Activated T-helper 1 cell treated with anti-CD3 and anti-CD28 coated beads, Interleukin-12 subunit alpha, Interleukin-12 subunit beta, Interleukin-2, Interleukin-4 antibody, amounts not matched to agents 30 ng/mL and 10 ng/mL and 1 ng/mL, durations not matched to agents 14 hours and 24 hours and 36 hours (primary cell): ENCODE data around the gene UFSP2. TPM values are rescaled to one million over a fixed set of nuclear protein-coding genes. Genes with fewer than 3 reads are reported as not detected.

ENCODE experiments used
- DNase-seq: peaks from one replicate; pipeline ENCODE4 v3.0.0; 2021; ENCODE audit warnings: low spot score
- H3K27ac Mint-ChIP-seq: one replicate; pipeline ENCODE4 v1.8.0; 2021; ENCODE audit warnings: mild to moderate bottlenecking, mixed read lengths
- H3K27me3 Mint-ChIP-seq: one replicate; pipeline ENCODE4 v1.8.0; 2022; ENCODE audit warnings: mild to moderate bottlenecking, moderate library complexity, mixed read lengths; ENCODE audit not compliant: insufficient read depth
- H3K36me3 Mint-ChIP-seq: one replicate; pipeline ENCODE4 v1.8.0; 2021; ENCODE audit warnings: low read depth, mixed read lengths
- H3K4me1 Mint-ChIP-seq: one replicate; pipeline ENCODE4 v1.8.0; 2021; ENCODE audit warnings: low read depth, mixed read lengths
- H3K4me3 Mint-ChIP-seq: one replicate; pipeline ENCODE4 v1.8.0; 2021; ENCODE audit warnings: mild to moderate bottlenecking, moderate library complexity, mixed read lengths
- H3K9me3 Mint-ChIP-seq: one replicate; pipeline ENCODE4 v1.8.0; 2021; ENCODE audit warnings: mixed read lengths
- intact Hi-C: fragments of 100-400 bp; cut with micrococcal nuclease; formaldehyde crosslinking; loops from one replicate; pipeline ENCODE4 v1.15.1; 2024
- total RNA-seq: library from RNA; stranded (reverse); gene quantifications from 2 replicates; pipeline ENCODE4 v1.2.3, GENCODE V29; 2022

The UFSP2 gene
- total RNA-seq, 1 donor from 2014 or later: 19.9 TPM

DNA sequence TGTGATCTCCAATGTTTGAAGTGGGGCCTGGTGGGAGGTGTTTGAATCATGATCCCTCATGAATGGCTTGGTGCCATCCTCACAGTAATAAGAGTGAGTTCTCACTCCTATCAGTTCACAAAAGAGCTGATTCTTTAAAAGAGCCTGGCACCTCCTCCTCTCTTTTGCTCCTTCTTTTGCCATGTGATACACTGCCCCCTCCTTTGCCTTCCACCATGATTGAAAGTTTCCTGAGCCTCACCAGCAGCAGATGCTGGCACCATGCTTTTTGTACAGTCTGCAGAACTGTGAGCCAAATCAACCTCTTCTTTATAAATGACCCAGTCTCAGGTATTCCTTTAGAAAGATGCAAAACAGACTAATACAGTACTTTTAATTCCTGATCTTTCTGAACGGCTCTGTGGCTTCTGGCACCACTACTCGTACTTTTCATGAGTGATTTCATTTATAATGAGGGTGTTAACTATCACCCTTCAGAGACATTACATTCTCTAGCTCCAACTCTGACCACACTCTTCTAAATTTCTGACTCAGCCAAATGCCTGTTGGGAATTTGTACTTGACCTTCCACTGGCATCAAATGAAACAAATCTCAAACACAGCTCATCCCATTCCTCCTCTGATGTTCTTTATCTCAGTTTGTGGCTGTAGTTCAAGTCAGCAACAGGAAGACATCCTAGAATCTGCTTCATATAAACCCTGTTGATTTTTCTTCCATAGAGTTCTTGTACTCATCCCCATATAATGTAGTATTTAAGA lies 4.2 kb downstream of the UFSP2 start:
- Mint-ChIP-seq H3K9me3 (no peaks in the 10 kb centered on the region), H3K27ac (no peak overlapping the region), H3K36me3 (peaks cover 27% of the 10 kb centered on the region), H3K27me3 (no peaks in the 10 kb centered on the region), H3K4me1 (peaks cover 35% of the 10 kb centered on the region), H3K4me3 (no peak overlapping the region)
- DNase-seq: no peak
- intact Hi-C loops: loop anchor here (10.0 kb wide), 1 partner anchor 687 kb away; the partner anchor contains the start of gene CENPU

DNA sequence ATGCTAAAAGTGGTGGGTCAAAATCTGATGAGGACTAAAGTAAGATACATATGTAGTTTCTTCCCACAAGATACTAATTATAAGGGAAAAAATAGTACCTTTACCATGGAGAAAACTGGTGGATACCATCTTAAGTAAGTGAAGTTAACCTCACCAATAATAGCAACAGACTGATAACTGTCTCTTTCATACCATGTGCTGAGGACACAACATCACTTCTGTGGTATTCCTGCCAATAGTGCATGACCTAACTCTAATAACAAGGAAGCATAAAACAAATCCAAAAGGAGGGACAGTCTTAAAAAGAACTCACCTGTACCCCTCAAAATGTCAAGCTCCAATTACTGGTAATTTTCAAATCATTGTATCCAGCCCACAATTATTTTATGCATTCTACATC lies 8.8 kb downstream of the UFSP2 start:
- peaks cover 4% of the 10 kb centered on the region for H3K4me1 Mint-ChIP-seq
- H3K9me3 Mint-ChIP-seq: no peaks in the 10 kb centered on the region
- intact Hi-C loops: no loop called here
- H3K4me3 Mint-ChIP-seq: no peak overlapping the region
- H3K27ac Mint-ChIP-seq: no peak overlapping the region
- peaks cover 34% of the 10 kb centered on the region for H3K36me3 Mint-ChIP-seq
- DNase-seq: no peak
- no peaks in the 10 kb centered on the region for H3K27me3 Mint-ChIP-seq

DNA sequence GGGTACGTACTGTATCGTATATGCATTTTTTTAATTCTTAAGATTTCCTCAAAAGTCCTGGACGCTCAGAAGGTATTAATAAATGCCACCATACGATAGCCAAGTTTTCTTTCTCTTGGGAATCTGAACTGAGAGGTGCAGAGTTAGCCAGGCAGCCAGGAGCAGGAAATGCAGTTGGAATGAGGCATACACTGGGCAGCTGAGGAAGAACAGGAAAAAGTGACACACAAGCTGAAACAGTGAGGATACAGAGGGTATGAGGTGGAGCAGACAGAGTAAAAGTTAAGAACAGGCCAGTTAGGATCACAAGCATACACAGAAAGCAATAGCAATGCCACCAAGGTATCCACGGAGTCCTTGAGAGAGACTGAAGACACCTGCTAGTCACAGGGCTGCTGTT lies 13.4 kb downstream of the UFSP2 start:
- no peak overlapping the region for H3K4me3 Mint-ChIP-seq
- no peaks in the 10 kb centered on the region for H3K4me1 Mint-ChIP-seq
- no peaks in the 10 kb centered on the region for H3K9me3 Mint-ChIP-seq
- H3K27me3 Mint-ChIP-seq: no peaks in the 10 kb centered on the region
- intact Hi-C loops: no loop called here
- no peak overlapping the region for H3K27ac Mint-ChIP-seq
- H3K36me3 Mint-ChIP-seq: peaks cover 31% of the 10 kb centered on the region
- DNase-seq: no peak

DNA sequence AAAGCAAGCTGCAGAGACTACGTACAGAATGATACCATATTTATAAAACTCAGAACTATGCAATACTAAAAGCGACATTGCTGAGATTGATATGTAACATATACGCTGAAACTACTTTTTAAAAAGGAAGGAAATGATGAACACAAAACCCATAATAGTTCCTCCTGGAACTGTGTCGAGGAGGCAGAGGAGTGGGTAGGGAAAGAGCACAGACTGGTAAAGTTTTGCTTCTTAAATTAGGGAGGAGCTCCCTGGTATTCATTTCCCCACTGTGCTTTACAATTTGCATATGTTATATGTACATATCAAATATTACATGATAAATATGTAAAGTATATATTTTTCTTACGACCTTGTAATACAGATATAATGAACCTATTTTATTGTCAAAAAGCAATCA lies 13.9 kb downstream of the UFSP2 start:
- no peak for DNase-seq
- Mint-ChIP-seq H3K4me1 (no peaks in the 10 kb centered on the region), H3K36me3 (peaks cover 29% of the 10 kb centered on the region), H3K27me3 (no peaks in the 10 kb centered on the region), H3K9me3 (no peaks in the 10 kb centered on the region), H3K27ac (no peak overlapping the region), H3K4me3 (no peak overlapping the region)
- intact Hi-C loops: no loop called here

DNA sequence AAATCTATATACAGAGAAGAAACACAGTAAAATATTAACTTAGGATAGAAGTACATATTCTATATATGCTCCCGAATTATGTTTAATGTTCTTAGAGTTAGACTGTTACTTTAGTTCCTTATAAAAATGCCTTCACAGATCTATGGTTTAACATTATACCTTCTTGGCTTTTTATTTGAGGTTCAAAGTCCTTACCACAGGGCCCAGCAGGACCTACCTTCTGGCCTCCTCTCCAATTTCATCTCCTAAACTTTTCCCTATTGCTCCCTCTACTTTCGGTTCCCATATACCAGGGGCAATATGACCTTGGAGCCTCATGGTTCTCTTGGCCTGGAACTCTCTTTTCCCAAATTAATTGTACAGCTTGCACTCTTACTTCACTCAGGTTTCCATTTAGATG lies 17.3 kb downstream of the UFSP2 start:
- H3K9me3 Mint-ChIP-seq: no peaks in the 10 kb centered on the region
- H3K27me3 Mint-ChIP-seq: no peaks in the 10 kb centered on the region
- H3K4me1 Mint-ChIP-seq: no peaks in the 10 kb centered on the region
- H3K27ac Mint-ChIP-seq: no peak overlapping the region
- H3K36me3 Mint-ChIP-seq: peaks cover 31% of the 10 kb centered on the region
- intact Hi-C loops: no loop called here
- no peak overlapping the region for H3K4me3 Mint-ChIP-seq
- DNase-seq: no peak

DNA sequence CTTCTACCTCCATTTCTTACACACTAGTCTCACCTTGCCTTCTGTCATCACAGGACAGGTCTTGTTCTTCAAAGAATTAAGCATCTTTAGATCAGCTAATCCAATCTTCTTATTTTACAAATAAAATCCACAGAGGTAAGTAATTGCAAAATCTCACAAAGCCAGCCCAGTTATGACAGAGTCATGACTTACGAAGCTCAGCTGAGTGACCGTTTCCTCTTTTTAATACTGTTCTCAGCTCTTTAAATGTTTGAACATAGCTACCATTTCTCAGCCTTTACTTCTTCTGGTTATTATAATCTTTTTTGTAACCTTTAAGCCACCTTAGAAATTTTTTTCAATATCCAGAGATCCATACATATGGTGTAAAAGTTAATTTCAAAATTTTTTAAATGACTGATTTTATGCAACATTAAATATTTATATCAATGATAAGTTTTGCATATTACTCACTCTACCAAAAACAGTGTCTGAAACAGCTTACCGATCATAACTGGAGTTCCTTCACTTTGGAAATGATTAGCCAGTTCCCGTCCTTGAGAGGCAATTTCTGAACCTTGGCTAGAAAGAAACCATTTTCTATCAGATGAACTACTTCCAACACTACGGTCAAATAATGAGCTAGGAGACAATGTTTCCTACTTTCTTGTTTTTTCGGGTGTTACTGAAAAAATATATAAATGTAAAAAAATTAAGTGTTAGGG lies 20.3 kb downstream of the UFSP2 start:
- Mint-ChIP-seq H3K4me1 (peaks cover 14% of the 10 kb centered on the region), H3K27me3 (no peaks in the 10 kb centered on the region)

DNA sequence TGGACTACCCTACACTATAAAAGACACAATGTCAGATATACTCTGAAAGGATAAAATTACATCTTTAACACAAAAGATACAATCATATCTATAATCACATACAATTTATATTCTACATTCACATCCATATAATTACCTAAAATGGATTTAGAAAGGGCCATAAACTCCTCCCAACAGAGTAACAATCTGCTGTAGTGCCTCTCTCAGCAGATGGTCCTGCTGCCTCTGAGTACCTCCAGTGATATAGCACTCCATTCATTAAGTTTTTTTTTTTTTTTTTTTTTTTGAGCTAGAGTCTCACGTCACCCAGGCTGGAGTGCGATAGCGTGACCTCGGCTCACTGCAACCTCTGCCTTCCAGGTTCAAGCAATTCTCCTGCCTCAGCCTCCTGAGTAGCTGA lies 21.7 kb downstream of the UFSP2 start:
- Mint-ChIP-seq H3K36me3 (peaks cover 49% of the 10 kb centered on the region), H3K4me3 (no peak overlapping the region), H3K27me3 (no peaks in the 10 kb centered on the region), H3K9me3 (no peaks in the 10 kb centered on the region), H3K4me1 (peaks cover 27% of the 10 kb centered on the region), H3K27ac (no peak overlapping the region)
- intact Hi-C loops: no loop called here
- DNase-seq: no peak

More for the DNA sequence above, 20.3 kb downstream of the UFSP2 start:
- DNase-seq: no peak
- no peak overlapping the region for H3K4me3 Mint-ChIP-seq
- no peak overlapping the region for H3K27ac Mint-ChIP-seq
- intact Hi-C loops: no loop called here
- peaks cover 39% of the 10 kb centered on the region for H3K36me3 Mint-ChIP-seq
- H3K9me3 Mint-ChIP-seq: no peaks in the 10 kb centered on the region

DNA sequence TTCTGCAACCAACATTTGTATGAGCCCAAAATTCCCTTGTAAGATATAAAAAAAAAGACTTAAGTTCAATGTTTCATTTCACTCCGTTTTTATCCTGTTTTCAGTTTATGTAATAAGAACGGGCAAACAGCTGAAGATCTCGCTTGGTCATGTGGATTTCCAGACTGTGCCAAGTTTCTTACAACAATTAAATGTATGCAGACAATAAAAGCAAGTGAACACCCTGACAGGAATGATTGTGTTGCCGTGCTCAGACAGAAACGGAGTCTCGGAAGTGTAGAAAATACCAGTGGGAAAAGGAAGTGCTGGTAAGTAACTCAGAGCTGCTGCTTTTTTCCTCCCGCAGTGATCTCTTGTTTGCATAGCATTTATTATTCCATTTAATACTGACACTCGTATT lies 26.3 kb downstream of the UFSP2 start:
- H3K36me3 Mint-ChIP-seq: peaks cover 44% of the 10 kb centered on the region
- no peaks in the 10 kb centered on the region for H3K27me3 Mint-ChIP-seq
- no peak overlapping the region for H3K27ac Mint-ChIP-seq
- no peaks in the 10 kb centered on the region for H3K9me3 Mint-ChIP-seq
- intact Hi-C loops: loop anchor here (5.0 to 10.0 kb wide), 2 partner anchors 575 to 793 kb away; partner anchors contain the start of genes ACSL1 and CYP4V2
- DNase-seq: no peak
- H3K4me3 Mint-ChIP-seq: no peak overlapping the region
- H3K4me1 Mint-ChIP-seq: peaks cover 59% of the 10 kb centered on the region

DNA sequence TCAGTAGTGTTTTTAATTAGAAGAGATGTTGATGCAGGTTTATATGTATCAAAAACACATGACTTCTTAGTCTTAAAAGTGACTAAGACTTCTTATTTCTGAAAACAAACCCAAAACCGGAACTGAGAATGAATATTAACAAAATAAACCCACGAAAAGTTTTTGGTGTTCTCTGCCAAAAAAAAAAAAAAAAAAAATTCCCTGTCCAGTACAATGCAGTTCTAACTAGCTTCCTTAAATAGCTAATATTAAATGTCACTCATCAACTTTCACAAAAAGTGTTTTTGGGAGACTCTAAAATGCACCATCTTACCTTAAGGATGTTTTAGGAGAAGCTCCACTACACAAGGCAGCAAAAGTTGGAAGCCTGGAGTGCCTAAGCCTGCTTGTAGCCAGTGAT lies 27.1 kb downstream of the UFSP2 start:
- intact Hi-C loops: loop anchor here (5.0 to 10.0 kb wide), 2 partner anchors 574 to 794 kb away; partner anchors contain the start of genes ACSL1 and CYP4V2
- Mint-ChIP-seq H3K4me1 (peaks cover 67% of the 10 kb centered on the region), H3K9me3 (no peaks in the 10 kb centered on the region), H3K27ac (no peak overlapping the region), H3K4me3 (peak overlapping the region; percentile 87), H3K27me3 (no peaks in the 10 kb centered on the region), H3K36me3 (peaks cover 44% of the 10 kb centered on the region)
- DNase-seq: no peak

DNA sequence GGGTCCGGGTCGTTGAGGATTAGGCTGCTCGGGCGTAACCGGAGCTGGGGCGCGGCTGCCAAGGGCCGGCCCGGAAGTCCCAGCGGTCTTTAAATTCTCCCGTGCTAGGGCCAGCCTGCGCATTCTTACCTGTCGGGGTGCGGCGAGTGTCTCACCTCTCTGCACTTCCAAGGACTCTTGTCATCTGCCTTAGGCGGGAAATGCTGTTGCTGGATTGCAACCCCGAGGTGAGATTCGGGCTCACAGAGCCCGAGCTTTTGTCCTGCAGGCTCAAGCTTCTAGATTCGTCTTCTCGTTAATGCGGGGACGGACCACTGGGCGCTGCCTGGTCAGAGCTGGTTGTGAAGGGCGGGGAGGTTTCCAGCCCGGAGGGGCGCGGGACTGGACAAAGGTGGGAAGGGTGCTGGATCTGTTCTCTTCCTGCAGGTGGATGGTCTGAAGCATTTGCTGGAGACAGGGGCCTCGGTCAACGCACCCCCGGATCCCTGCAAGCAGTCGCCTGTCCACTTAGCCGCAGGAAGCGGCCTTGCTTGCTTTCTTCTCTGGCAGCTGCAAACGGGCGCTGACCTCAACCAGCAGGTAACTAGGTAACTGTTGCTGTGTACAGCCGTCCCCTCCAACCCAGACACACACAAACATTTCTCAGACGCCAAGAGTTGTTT lies 28.9 kb downstream of the UFSP2 start, which contains the start of gene ANKRD37:
Gene ANKRD37, plus strand, starts transcription at position 118 of the 662 bp plus-strand sequence. Its CDS starts 83 bp downstream, at position 201.
- Mint-ChIP-seq H3K9me3 (no peaks in the 10 kb centered on the region), H3K36me3 (peaks cover 36% of the 10 kb centered on the region), H3K27me3 (peaks cover under 1% of the 10 kb centered on the region), H3K4me1 (peaks cover 71% of the 10 kb centered on the region), H3K27ac (peak within 1 kb of the TSS; percentile 97), H3K4me3 (peak within 1 kb of the TSS; percentile 94)
- no peak for DNase-seq
- intact Hi-C loops: loop anchor here (1.0 to 10.0 kb wide), 12 partner anchors 28 to 795 kb away; partner anchors contain the start of genes ACSL1, CASP3, CCDC110 and CYP4V2

DNA sequence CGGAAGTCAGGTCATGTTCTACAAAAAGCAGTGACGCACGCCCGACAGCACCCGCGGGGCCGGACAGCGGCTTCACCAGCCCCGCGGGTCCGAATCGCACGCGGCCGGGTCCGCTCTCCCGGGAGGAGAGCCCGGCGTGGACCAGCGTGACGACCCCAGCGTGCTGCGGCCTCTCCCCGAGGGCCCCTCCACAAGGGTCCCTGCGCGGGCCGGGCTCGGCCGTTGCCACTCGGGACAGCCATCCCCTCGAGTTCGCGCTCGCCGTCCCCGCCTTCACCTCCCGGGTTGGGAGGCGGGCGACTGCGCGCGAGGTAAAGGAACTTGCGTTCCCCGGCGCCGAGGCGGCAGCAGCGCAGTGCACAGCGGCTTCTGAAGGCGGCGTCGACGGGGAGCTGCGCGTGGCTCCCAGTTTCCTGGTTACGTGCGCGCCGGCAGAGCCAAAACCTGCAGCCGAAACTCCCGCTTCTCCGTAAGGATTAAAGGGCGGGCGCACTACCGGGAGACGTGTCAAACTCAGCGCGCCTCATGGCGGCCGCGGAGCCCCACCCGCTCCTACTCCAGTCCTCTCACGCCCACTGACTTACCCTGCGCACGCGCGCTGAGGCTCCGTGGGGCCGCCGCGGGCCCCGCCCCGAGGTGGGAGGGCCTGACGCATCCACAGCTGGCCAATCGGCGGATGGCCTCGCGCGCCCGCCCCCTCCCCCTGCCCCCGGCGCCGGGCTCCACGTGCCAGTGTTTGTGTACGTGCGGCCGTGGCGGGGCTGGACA lies 29.6 kb downstream of the UFSP2 start:
- H3K4me3 Mint-ChIP-seq: peak overlapping the region; percentile 94
- H3K9me3 Mint-ChIP-seq: no peaks in the 10 kb centered on the region
- peaks cover 2% of the 10 kb centered on the region for H3K27me3 Mint-ChIP-seq
- H3K36me3 Mint-ChIP-seq: peaks cover 37% of the 10 kb centered on the region
- intact Hi-C loops: loop anchor here (1.0 to 10.0 kb wide), 13 partner anchors 29 to 796 kb away; partner anchors contain the start of genes ACSL1, CASP3, CCDC110 and CYP4V2
- H3K4me1 Mint-ChIP-seq: peaks cover 69% of the 10 kb centered on the region
- DNase-seq: peak; percentile 98
- H3K27ac Mint-ChIP-seq: peak overlapping the region; percentile 97
